ENCODE data around the gene HOXB2.

Gene HOXB2

GRCh38 chr17:48545022-48545375 lies at the start of gene HOXB2:
Gene HOXB2 (minus strand): TSS chr17:48545109. CDS start chr17:48544911, 198 bp downstream.
- peak; percentile 44 for DNase-seq

- peak; percentile 95 for DNase-seq
These were observed 49.1 kb upstream of the HOXB2 start for GRCh38 chr17:48593840-48594537.

GRCh38 chr17:48593126-48593829 lies 48.4 kb upstream of the HOXB2 start, which contains the start of gene HOXB5:
Gene HOXB5 (minus strand): TSS chr17:48593779. CDS start chr17:48593682, 97 bp downstream.
- DNase-seq, result peak; percentile 36

- DNase-seq, result no peak
These were observed 47.7 kb upstream of the HOXB2 start for GRCh38 chr17:48592577-48592976.

GRCh38 chr17:48592057-48592514 lies 47.2 kb upstream of the HOXB2 start:
- no peak for DNase-seq

GRCh38 chr17:48591255-48592056 lies 46.5 kb upstream of the HOXB2 start:
- DNase-seq, result no peak

GRCh38 chr17:48590607-48591161 lies 45.8 kb upstream of the HOXB2 start:
- no peak for DNase-seq

GRCh38 chr17:48589831-48590606 lies 45.1 kb upstream of the HOXB2 start, which contains the start of gene HOXB3:
Gene HOXB3 (minus strand): TSS chr17:48590241. CDS start chr17:48552474, 37,767 bp downstream.
- DNase-seq, result no peak

GRCh38 chr17:48589060-48589830 lies 44.3 kb upstream of the HOXB2 start:
- no peak for DNase-seq

GRCh38 chr17:48588528-48588927 lies 43.6 kb upstream of the HOXB2 start:
- no peak for DNase-seq

GRCh38 chr17:48588074-48588415 lies 43.1 kb upstream of the HOXB2 start:
- DNase-seq, result no peak

GRCh38 chr17:48587276-48588073 lies 42.6 kb upstream of the HOXB2 start:
- peak; percentile 87 for DNase-seq

GRCh38 chr17:48586355-48587258 lies 41.7 kb upstream of the HOXB2 start:
- no peak for DNase-seq

GRCh38 chr17:48584223-48584741 lies 39.4 kb upstream of the HOXB2 start:
- DNase-seq, result no peak

GRCh38 chr17:48583708-48584222 lies 38.9 kb upstream of the HOXB2 start:
- no peak for DNase-seq

GRCh38 chr17:48582750-48583069 lies 37.8 kb upstream of the HOXB2 start:
- no peak for DNase-seq

GRCh38 chr17:48579760-48580554 lies 35.0 kb upstream of the HOXB2 start:
- no peak for DNase-seq

GRCh38 chr17:48579471-48579759 lies 34.5 kb upstream of the HOXB2 start:
- DNase-seq, result no peak

All from DMS153 (cell line).